Measurements from ENCODE around the gene SLC24A3.

- TF ChIP-seq EZH2 (IDR thresholded peaks at IDR 0.05; ENCODE audit: insufficient read depth, poor library complexity, severe bottlenecking) (no peak), EZH2phosphoT487 (IDR thresholded peaks at IDR 0.05; ENCODE audit: insufficient read depth, low read depth) (no peak)
Measured at GRCh38 chr20:19397666-19398065, 185.2 kb downstream of the SLC24A3 start.
